MM.1S (cell line): ENCODE data around the gene DENND1A.

ENCODE experiments used
- DNase-seq: peaks from one replicate; pipeline ENCODE4 v3.0.0-alpha.2; 2015
- H2AFZ ChIP-seq: fragments of 300-600 bp; sonication (generic); 2 replicates; pipeline ENCODE4 v1.6.0; 2016; ENCODE audit warnings: antibody characterized with exemption, low read length
- H3F3A ChIP-seq: fragments of 300-600 bp; sonication (generic); 2 replicates; pipeline ENCODE4 v1.6.1; 2016; ENCODE audit warnings: mild to moderate bottlenecking, antibody characterized with exemption, low read length, moderate library complexity, mixed read lengths; ENCODE audit not compliant: insufficient read depth
- H3K27ac ChIP-seq: fragments of 300-600 bp; sonication (generic); 2 replicates; pipeline ENCODE4 v1.5.1; 2016; ENCODE audit warnings: mild to moderate bottlenecking, low read length
- H3K27me3 ChIP-seq: fragments of 300-600 bp; sonication (generic); replicated peaks from 2 replicates; pipeline ENCODE4 v1.6.0; 2016; ENCODE audit warnings: low read length; ENCODE audit not compliant: insufficient read depth
- H3K36me3 ChIP-seq: fragments of 300-600 bp; sonication (generic); replicated peaks from 2 replicates; pipeline ENCODE4 v1.6.1; 2016; ENCODE audit warnings: mild to moderate bottlenecking, low read length, mixed read lengths; ENCODE audit not compliant: insufficient read depth
- H3K4me1 ChIP-seq: fragments of 300-600 bp; sonication (generic); 2 replicates; pipeline ENCODE4 v1.6.1; 2016; ENCODE audit warnings: low read length, mixed read lengths
- H3K4me2 ChIP-seq: fragments of 300-600 bp; sonication (generic); 2 replicates; pipeline ENCODE4 v1.6.0; 2016; ENCODE audit warnings: low read depth, low read length
- H3K4me3 ChIP-seq: fragments of 300-600 bp; sonication (generic); 2 replicates; pipeline ENCODE4 v1.5.1; 2016; ENCODE audit warnings: low read length, mixed read lengths
- H3K79me2 ChIP-seq: fragments of 300-600 bp; sonication (generic); 2 replicates; pipeline ENCODE4 v1.6.1; 2016; ENCODE audit warnings: mixed run types, low read length, mixed read lengths
- H3K9ac ChIP-seq: fragments of 300-600 bp; sonication (generic); 2 replicates; pipeline ENCODE4 v1.6.1; 2016; ENCODE audit warnings: low read length, mixed read lengths
- H3K9me2 ChIP-seq: fragments of 300-600 bp; sonication (generic); replicated peaks from 2 replicates; pipeline ENCODE4 v1.6.1; 2016; ENCODE audit warnings: mild to moderate bottlenecking, low read length, mixed read lengths; ENCODE audit not compliant: insufficient read depth
- H3K9me3 ChIP-seq: fragments of 300-600 bp; sonication (generic); replicated peaks from 2 replicates; pipeline ENCODE4 v1.6.1; 2016; ENCODE audit warnings: mild to moderate bottlenecking, low read length, mixed read lengths; ENCODE audit not compliant: insufficient read depth
- H4K20me1 ChIP-seq: fragments of 300-600 bp; sonication (generic); 2 replicates; pipeline ENCODE4 v1.6.1; 2016; ENCODE audit warnings: mild to moderate bottlenecking, low read length, moderate library complexity, mixed read lengths; ENCODE audit not compliant: insufficient read depth
- EZH2 ChIP-seq: fragments of 300-600 bp; sonication (generic); optimal IDR thresholded peaks from 2 replicates; pipeline ENCODE3; 2017; ENCODE audit warnings: low read depth, mild to moderate bottlenecking, antibody characterized with exemption, low read length, mixed read lengths
- EZH2phosphoT487 ChIP-seq: fragments of 300-600 bp; sonication (generic); IDR thresholded peaks from 2 replicates; pipeline ENCODE4 v1.6.1; 2018; ENCODE audit warnings: antibody characterized with exemption, low read length
- TF ChIP-seq, protein P1 (sequence below): fragments of 300-600 bp; sonication (generic); IDR thresholded peaks from 2 replicates; pipeline ENCODE4 v1.5.1; 2016; ENCODE audit warnings: antibody characterized with exemption, low read length, mixed read lengths

The DENND1A gene

DNA sequence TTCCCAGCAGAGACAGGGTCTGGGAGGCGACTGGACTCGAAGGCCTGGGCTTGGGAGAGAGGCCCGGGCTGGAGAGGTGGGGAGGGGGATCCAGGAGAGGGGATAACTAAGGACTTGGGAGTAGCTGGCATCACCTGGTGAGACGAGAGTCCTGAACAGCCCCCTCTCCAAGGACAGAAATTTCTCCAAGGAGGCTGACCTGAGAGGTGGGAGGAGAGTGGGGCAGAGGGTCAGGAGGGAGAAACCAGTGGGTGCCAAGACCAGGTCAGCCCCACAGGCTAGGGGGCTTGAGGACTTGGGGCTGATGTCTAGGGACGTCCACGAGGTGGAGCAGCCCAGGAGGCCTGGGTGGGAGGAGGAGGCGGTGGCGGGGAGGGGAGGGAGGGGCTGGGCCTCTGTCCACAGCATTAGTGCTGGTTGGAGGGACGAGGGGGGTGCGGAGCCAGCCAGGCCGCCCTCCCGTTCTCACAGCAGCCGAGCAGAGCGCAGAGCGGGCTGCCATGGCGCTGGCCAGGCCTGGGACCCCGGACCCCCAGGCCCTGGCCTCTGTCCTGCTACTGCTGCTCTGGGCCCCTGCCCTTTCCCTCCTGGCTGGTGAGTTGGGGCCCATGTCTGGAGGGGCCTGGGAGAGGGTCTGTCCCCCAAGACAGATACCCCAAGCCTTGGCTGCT lies 574.0 kb downstream of the DENND1A start, which contains the start of gene CRB2:
CRB2 (plus strand) TSS at position 437 of the 671 bp plus-strand sequence; CDS start at position 501, 64 bp downstream.
- Histone ChIP-seq H3K4me1 (peaks cover 17% of the 10 kb centered on the region), H3K9ac (no peak within 1 kb of the TSS), H3K4me3 (no peak within 1 kb of the TSS), H2AFZ (no peak within 1 kb of the TSS), H3K36me3 (no peaks in the 10 kb centered on the region), H3K27ac (no peak within 1 kb of the TSS), H3K79me2 (no peaks in the 10 kb centered on the region), H3K27me3 (no peaks in the 10 kb centered on the region), H3K4me2 (no peak within 1 kb of the TSS), H3F3A (no peaks in the 10 kb centered on the region), H3K9me3 (no peaks in the 10 kb centered on the region), H3K9me2 (no peaks in the 10 kb centered on the region), H4K20me1 (no peaks in the 10 kb centered on the region)
- DNase-seq, result no peak
- TF ChIP-seq EZH2phosphoT487, result no peak
- TF ChIP-seq EZH2, result no peak
- TF ChIP-seq, protein P1, sequence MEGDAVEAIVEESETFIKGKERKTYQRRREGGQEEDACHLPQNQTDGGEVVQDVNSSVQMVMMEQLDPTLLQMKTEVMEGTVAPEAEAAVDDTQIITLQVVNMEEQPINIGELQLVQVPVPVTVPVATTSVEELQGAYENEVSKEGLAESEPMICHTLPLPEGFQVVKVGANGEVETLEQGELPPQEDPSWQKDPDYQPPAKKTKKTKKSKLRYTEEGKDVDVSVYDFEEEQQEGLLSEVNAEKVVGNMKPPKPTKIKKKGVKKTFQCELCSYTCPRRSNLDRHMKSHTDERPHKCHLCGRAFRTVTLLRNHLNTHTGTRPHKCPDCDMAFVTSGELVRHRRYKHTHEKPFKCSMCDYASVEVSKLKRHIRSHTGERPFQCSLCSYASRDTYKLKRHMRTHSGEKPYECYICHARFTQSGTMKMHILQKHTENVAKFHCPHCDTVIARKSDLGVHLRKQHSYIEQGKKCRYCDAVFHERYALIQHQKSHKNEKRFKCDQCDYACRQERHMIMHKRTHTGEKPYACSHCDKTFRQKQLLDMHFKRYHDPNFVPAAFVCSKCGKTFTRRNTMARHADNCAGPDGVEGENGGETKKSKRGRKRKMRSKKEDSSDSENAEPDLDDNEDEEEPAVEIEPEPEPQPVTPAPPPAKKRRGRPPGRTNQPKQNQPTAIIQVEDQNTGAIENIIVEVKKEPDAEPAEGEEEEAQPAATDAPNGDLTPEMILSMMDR, result no peak

- H3K9ac ChIP-seq, result no peak overlapping the region
Observed at GRCh38 chr9:123354806-123355508, 575.0 kb downstream of the DENND1A start.

GRCh38 chr9:123353984-123354591 lies 575.8 kb downstream of the DENND1A start:
- H3K4me2 ChIP-seq, result peak overlapping the region; percentile 43; the same call in 1 of the 2 replicates
- H3K4me1 ChIP-seq, result peaks cover 13% of the 10 kb centered on the region
- H3K9me3 ChIP-seq, result no peaks in the 10 kb centered on the region
- no peak overlapping the region for H3K9ac ChIP-seq
- no peaks in the 10 kb centered on the region for H3K36me3 ChIP-seq
- H3K27ac ChIP-seq, result no peak overlapping the region
- no peaks in the 10 kb centered on the region for H4K20me1 ChIP-seq
- no peaks in the 10 kb centered on the region for H3K27me3 ChIP-seq
- H2AFZ ChIP-seq, result peak overlapping the region; percentile 37
- DNase-seq, result peak; percentile 62
- no peak for TF ChIP-seq EZH2
- TF ChIP-seq, protein P1, result peak; percentile 92
- TF ChIP-seq EZH2phosphoT487, result no peak
- H3K4me3 ChIP-seq, result peak overlapping the region; percentile 29; the same call in 1 of the 2 replicates
- H3K79me2 ChIP-seq, result no peaks in the 10 kb centered on the region
- no peaks in the 10 kb centered on the region for H3K9me2 ChIP-seq
- H3F3A ChIP-seq, result no peaks in the 10 kb centered on the region

More at GRCh38 chr9:123354806-123355508, 575.0 kb downstream of the DENND1A start:
- no peaks in the 10 kb centered on the region for H3K79me2 ChIP-seq
- no peaks in the 10 kb centered on the region for H3F3A ChIP-seq
- H3K9me3 ChIP-seq, result no peaks in the 10 kb centered on the region
- no peak overlapping the region for H3K4me3 ChIP-seq
- no peaks in the 10 kb centered on the region for H3K9me2 ChIP-seq
- H2AFZ ChIP-seq, result no peak overlapping the region
- peaks cover 15% of the 10 kb centered on the region for H3K4me1 ChIP-seq
- no peak overlapping the region for H3K4me2 ChIP-seq
- no peak for TF ChIP-seq EZH2
- TF ChIP-seq EZH2phosphoT487, result no peak
- TF ChIP-seq, protein P1, result no peak
- no peak overlapping the region for H3K27ac ChIP-seq
- DNase-seq, result no peak
- H3K36me3 ChIP-seq, result no peaks in the 10 kb centered on the region
- no peaks in the 10 kb centered on the region for H3K27me3 ChIP-seq
- H4K20me1 ChIP-seq, result no peaks in the 10 kb centered on the region
